Astrocyte (in vitro differentiated cells and primary cell): ENCODE results near the gene MLIP.

Experiments used
- CTCF ChIP-seq: IDR thresholded peaks from 2 replicates; pipeline ENCODE4 v1.5.1; 2011; ENCODE audit warnings: low read depth, mild to moderate bottlenecking, inconsistent platforms, low read length, moderate library complexity; ENCODE audit not compliant: insufficient read depth
- EZH2 ChIP-seq: IDR thresholded peaks from 2 replicates; pipeline ENCODE4 v1.6.1; 2012; ENCODE audit warnings: mild to moderate bottlenecking, low read length, inconsistent platforms; ENCODE audit not compliant: insufficient read depth

GRCh38 chr6:54115966-54116365, 4.7 kb downstream of the MLIP start:
- no peak for TF ChIP-seq CTCF
- TF ChIP-seq EZH2: no peak
